DMS79 (cell line): ENCODE data around the gene PAIP2.
"Not testable (repeated sequence)": the region's sequence is repeated elsewhere in the genome, so short reads cannot be mapped to it uniquely, and the experiment has no call there.

Source experiments
- DNase-seq: peaks from one replicate; lab custom pipeline; 2025; lab: John Stamatoyannopoulos, UW

PAIP2 gene

GRCh38 chr5:139378101-139378825 is 36.6 kb downstream of the PAIP2 start:
- no peak for DNase-seq

- no peak for DNase-seq
Measured at GRCh38 chr5:139378941-139379361, 37.3 kb downstream of the PAIP2 start.

- no peak for DNase-seq
Measured at GRCh38 chr5:139379626-139380449, 38.2 kb downstream of the PAIP2 start.

- no peak for DNase-seq
Measured at GRCh38 chr5:139381837-139382761, 40.4 kb downstream of the PAIP2 start.

GRCh38 chr5:139382807-139383206 is 41.2 kb downstream of the PAIP2 start:
- DNase-seq, result no peak

- DNase-seq, result no peak
Measured at GRCh38 chr5:139383275-139383992, 41.8 kb downstream of the PAIP2 start, which contains the start of gene SLC23A1. SLC23A1 (minus strand) TSS chr5:139383297; CDS start chr5:139383253, 44 bp downstream.

GRCh38 chr5:139383993-139384590 is 42.4 kb downstream of the PAIP2 start:
- DNase-seq, result no peak

- DNase-seq, result no peak
Measured at GRCh38 chr5:139384591-139385051, 43.0 kb downstream of the PAIP2 start.

- DNase-seq, result no peak
Measured at GRCh38 chr5:139385061-139386049, 43.7 kb downstream of the PAIP2 start.

GRCh38 chr5:139386050-139386438 is 44.4 kb downstream of the PAIP2 start:
- no peak for DNase-seq

GRCh38 chr5:139386956-139387355 is 45.3 kb downstream of the PAIP2 start:
- DNase-seq, result not testable (repeated sequence)

GRCh38 chr5:139387611-139388197 is 46.0 kb downstream of the PAIP2 start:
- no peak for DNase-seq

GRCh38 chr5:139388198-139388821 is 46.7 kb downstream of the PAIP2 start:
- DNase-seq, result no peak

- DNase-seq, result no peak
Measured at GRCh38 chr5:139389701-139390638, 48.3 kb downstream of the PAIP2 start, which contains the start of gene MZB1. MZB1 (minus strand) TSS chr5:139389913; CDS start chr5:139389856, 57 bp downstream.

GRCh38 chr5:139390639-139391569 is 49.2 kb downstream of the PAIP2 start:
- DNase-seq, result no peak

GRCh38 chr5:139391570-139392323 is 50.1 kb downstream of the PAIP2 start:
- DNase-seq, result no peak
